Mesangial cell (primary cell): ENCODE results near the gene VPREB3. TPM values are rescaled to one million over a fixed set of nuclear protein-coding genes. Genes with fewer than 3 reads are reported as not detected.

Experiments used
- total RNA-seq: library from RNA; depleted of rRNA; stranded (reverse); fragments of >200 nt; gene quantifications from 2 replicates; pipeline ENCODE4 v1.2.3, GENCODE V29; 2015

VPREB3 gene, protein sequence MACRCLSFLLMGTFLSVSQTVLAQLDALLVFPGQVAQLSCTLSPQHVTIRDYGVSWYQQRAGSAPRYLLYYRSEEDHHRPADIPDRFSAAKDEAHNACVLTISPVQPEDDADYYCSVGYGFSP
- total RNA-seq = 0.25 TPM in 1 of 2 replicates, not detected in the other

GRCh38 chr22:23754220-23754919 is at the start of gene VPREB3:
VPREB3 (minus strand) TSS chr22:23754425; CDS start chr22:23754363, 62 bp downstream.

DNA sequence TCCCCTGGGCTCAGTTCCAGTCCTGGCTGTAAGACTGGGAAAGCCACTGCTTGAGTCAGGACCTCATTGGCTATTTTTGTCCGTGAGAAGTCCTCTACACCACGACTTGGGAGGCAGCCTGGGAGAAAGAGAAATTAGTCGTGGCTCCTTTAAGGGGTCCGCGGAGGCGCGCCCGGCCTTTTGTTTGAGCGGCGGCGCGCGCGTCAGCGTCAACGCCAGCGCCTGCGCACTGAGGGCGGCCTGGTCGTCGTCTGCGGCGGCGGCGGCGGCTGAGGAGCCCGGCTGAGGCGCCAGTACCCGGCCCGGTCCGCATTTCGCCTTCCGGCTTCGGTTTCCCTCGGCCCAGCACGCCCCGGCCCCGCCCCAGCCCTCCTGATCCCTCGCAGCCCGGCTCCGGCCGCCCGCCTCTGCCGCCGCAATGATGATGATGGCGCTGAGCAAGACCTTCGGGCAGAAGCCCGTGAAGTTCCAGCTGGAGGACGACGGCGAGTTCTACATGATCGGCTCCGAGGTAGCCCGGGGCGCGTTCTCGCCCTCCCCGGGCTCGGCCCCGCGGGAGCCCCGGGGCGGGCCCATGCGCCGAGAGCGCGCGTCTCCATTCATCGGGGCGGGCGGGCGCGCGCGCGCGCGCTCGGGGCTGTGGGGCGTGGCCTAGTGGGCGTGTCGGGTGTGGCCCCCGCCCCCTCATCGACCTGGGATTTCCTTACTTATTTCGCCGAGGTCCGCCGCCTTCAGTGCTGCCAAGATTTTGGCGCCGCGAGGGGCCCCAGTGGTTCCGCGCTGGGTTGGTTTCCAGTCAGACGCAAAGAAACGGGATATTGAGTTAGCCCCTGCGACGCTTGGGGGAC is 32.8 kb upstream of the VPREB3 start, which contains the start of gene SMARCB1:
SMARCB1 (plus strand) TSS at position 215 of the 848 bp plus-strand sequence; CDS start at position 419, 204 bp downstream.

DNA sequence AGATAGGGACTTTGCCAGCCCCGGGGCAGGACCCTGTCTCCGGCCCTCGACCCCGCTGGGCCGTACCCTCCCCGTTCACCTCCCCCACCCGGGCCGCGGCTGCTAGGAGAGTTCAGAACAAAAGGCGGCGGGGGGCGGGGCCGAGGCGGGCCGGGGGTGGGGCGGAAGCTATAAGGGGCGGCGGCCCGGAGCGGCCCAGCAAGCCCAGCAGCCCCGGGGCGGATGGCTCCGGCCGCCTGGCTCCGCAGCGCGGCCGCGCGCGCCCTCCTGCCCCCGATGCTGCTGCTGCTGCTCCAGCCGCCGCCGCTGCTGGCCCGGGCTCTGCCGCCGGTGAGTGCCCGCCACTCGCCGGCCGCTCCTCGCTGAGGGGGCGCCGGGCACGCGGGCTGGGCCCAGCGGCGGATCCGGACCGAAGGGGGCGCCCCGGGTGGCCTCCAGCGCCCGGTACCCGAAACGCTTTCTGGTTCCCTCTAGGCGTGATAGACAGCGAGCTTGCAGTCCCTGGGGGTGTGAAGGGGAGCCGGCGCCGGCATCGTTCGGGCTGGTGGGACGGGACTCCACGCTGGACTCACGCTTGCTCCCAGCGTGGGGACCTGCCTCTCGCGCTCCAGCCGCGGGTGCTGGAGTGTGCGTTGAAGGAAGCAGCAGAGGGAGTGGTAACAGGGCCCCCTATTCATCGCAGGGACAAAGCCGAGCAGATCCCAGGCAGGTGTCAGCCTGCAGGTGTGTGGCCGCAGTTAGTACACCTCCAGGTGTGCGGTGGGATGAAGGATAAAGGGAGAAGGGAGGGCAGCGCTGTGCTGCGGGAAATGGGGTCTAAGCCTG is 18.6 kb upstream of the VPREB3 start, which contains the start of gene MMP11:
MMP11 (plus strand) TSS at position 201 of the 825 bp plus-strand sequence; CDS start at position 223, 22 bp downstream.

DNA sequence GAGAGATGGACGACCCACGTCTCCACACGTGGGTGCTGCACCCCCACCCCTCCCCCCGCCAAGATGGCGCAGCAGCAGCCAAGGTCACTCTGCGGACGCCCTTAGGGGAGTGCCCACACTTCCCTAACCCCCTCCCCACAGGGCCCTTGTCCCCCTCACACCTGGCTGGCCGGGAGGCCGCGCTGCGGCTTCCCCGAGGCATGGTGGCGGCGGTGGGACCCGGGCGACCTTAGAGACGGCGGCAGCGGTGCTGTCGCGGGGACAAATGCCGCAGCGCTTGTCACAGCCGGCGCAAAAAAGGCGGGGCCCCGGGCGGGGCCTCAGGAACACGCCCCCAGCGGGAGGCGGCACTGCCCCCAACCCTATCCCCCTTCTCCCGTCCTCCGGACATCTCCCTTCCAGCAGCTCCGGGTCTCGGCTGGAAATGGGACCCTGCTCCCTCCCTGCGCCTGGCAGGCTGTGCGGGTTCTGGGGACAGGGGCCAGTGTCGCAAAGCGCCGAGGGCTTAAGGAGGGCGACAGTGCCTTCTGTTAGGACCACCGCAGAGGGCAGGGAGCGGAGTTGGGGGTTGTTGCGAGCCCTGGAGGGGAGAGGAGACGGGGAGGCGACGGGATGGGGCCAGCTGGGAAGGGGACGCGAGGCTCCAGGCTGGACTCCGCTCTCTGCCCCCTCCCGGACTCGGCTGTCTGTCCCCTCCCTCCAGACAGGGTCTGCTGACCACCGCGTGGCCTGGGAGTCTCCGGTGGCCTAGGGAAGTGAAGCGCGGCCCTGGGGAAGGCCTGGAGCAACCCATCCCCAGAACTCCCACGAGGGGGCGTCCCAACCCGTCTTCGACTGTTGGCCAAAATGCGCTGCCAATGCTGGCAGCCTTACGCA is 13.7 kb upstream of the VPREB3 start, which contains the start of gene CHCHD10:
CHCHD10 (minus strand) TSS at position 300 of the 876 bp plus-strand sequence; CDS start at position 202, 98 bp downstream.

GRCh38 chr22:23762842-23763578 is 8.8 kb upstream of the VPREB3 start, which contains the start of gene C22orf15:
C22orf15 (plus strand) TSS chr22:23762990; CDS start chr22:23763307, 317 bp downstream.

GRCh38 chr22:23750714-23751440 is 3.3 kb downstream of the VPREB3 start, which contains the start of gene ZNF70:
ZNF70 (minus strand) TSS chr22:23751112; CDS start chr22:23745140, 5,972 bp downstream.

Other genes with a start within 250 kb of the VPREB3 start
- not detected in 2 replicates for gene IGLL1, start 174.1 kb downstream of the VPREB3 start, total RNA-seq
- not detected in 2 replicates for gene DRICH1, start 122.1 kb downstream of the VPREB3 start, total RNA-seq
- gene RGL4, start 63.4 kb downstream of the VPREB3 start, total RNA-seq = not detected in 2 replicates
- 2.8 and 4.1 TPM in 2 replicates for gene ZNF70, start 3.3 kb downstream of the VPREB3 start, total RNA-seq
- 0.65 and 2.7 TPM in 2 replicates for gene C22orf15, start 8.6 kb upstream of the VPREB3 start, total RNA-seq
- 10.9 and 40.6 TPM in 2 replicates for gene CHCHD10, start 13.5 kb upstream of the VPREB3 start, total RNA-seq
- gene MMP11, start 18.4 kb upstream of the VPREB3 start, total RNA-seq = 12.5 and 117 TPM in 2 replicates
- 110 and 127 TPM in 2 replicates for gene SMARCB1, start 32.5 kb upstream of the VPREB3 start, total RNA-seq
- gene DERL3, start 84.6 kb upstream of the VPREB3 start, total RNA-seq = 0.63 and 3.9 TPM in 2 replicates
- gene SLC2A11, start 103.5 kb upstream of the VPREB3 start, total RNA-seq = 10.3 and 14.2 TPM in 2 replicates
- 972 and 986 TPM in 2 replicates for gene MIF, start 140.0 kb upstream of the VPREB3 start, total RNA-seq
- 0.98 and 28.6 TPM in 2 replicates for gene GSTT2B, start 206.8 kb upstream of the VPREB3 start, total RNA-seq
- 0.65 and 2.9 TPM in 2 replicates for gene DDTL, start 212.5 kb upstream of the VPREB3 start, total RNA-seq
- gene DDT, start 220.0 kb upstream of the VPREB3 start, total RNA-seq = 171 and 191 TPM in 2 replicates
- 0.98 and 2.5 TPM in 2 replicates for gene GSTT2, start 225.7 kb upstream of the VPREB3 start, total RNA-seq